ENCODE measurements around the gene JPH4.
"Not testable (repeated sequence)": the region's sequence is repeated elsewhere in the genome, so short reads cannot be mapped to it uniquely, and the experiment has no call there.

The JPH4 gene

DNA sequence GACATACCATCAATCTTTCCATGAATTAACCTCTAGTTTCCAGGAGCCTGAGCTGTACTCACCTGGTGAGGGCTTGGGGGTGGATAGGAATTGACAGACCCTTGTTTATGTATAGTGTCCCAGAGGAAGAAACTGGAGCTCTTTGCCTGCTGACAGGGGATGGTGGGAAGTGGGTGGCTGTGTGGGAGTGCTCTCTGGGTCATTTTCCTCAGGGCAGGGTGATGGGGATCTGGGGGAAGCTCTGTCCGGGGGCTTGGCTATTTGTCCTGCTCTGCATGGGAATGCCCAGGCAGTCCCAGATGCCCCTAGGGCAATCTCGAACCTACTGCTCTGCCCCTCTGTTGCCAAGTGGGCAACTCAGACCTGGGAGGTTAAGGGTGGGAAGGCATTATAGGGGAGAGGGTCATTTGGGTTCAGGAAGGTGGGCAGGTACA is 35.8 kb upstream of the JPH4 start:
- DNase-seq (ENCODE audit: insufficient read length, low spot score) (no peak), FAIRE-seq (no peak)
- TF ChIP-seq, protein P1, sequence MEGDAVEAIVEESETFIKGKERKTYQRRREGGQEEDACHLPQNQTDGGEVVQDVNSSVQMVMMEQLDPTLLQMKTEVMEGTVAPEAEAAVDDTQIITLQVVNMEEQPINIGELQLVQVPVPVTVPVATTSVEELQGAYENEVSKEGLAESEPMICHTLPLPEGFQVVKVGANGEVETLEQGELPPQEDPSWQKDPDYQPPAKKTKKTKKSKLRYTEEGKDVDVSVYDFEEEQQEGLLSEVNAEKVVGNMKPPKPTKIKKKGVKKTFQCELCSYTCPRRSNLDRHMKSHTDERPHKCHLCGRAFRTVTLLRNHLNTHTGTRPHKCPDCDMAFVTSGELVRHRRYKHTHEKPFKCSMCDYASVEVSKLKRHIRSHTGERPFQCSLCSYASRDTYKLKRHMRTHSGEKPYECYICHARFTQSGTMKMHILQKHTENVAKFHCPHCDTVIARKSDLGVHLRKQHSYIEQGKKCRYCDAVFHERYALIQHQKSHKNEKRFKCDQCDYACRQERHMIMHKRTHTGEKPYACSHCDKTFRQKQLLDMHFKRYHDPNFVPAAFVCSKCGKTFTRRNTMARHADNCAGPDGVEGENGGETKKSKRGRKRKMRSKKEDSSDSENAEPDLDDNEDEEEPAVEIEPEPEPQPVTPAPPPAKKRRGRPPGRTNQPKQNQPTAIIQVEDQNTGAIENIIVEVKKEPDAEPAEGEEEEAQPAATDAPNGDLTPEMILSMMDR (IDR thresholded peaks at IDR 0.05; ENCODE audit: insufficient read depth, missing control alignments) = no peak

DNA sequence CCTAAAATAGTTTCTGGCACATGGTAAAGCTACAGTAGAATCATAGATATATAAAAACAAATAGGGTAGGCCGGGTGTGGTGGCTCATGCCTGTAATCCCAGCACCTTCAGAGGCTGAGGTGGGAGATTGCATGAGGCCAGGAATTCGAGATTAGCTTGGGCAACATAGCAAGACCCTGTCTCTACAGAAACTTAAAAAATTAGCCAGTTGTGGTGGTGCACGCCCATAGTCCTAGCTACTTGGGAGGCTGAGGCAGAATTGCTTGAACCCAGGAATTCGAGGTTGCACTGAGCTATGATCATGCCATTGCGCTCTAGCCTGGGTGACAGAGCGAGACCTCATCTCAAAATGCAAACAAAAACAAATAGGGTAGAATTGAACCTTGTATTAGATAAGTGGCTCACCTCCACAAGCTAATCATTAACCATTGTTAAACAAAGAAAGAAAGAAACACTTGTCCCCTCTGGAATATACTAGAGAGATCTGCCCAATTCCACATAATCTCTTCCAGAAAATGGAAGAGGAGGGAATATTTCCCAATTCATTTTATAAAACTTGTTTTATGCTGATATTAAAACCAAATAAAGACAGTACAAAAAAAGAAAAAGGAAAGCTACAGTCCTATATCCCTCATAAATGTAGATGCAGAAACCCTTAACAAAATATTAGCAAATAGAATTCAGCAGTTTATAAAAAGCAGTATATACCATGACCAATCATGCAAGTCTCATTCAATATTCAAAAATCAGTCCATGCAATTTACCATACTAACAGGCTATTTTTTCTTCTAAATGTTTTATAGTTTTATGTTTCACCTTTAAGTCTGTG is 34.9 kb upstream of the JPH4 start:
- FAIRE-seq (no peak), DNase-seq (ENCODE audit: insufficient read length, low spot score) (no peak)
- TF ChIP-seq, protein P1 (IDR thresholded peaks at IDR 0.05; ENCODE audit: insufficient read depth, missing control alignments) = no peak

DNA sequence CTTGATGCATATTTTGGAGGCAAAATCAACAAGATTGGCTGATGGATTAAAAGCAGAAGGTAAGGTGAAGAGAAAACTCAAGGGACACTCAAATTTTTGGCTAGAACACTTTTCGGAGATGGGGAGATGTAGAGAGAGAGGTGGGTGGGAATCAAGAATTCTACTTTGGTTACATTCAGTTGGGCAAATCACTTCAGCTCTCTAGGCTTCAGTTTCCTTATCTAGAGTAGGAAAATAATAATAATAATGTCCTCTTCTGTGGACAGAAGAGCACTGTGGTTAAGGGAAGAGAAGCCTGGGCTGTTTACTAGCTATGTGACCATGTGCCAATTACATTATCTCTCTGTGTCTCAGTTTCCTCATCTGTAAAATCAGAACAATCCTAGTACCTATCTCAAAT is 34.2 kb upstream of the JPH4 start:
- DNase-seq (ENCODE audit: insufficient read length, low spot score) (no peak), FAIRE-seq (no peak)
- TF ChIP-seq, protein P1 (IDR thresholded peaks at IDR 0.05; ENCODE audit: insufficient read depth, missing control alignments) = no peak

DNA sequence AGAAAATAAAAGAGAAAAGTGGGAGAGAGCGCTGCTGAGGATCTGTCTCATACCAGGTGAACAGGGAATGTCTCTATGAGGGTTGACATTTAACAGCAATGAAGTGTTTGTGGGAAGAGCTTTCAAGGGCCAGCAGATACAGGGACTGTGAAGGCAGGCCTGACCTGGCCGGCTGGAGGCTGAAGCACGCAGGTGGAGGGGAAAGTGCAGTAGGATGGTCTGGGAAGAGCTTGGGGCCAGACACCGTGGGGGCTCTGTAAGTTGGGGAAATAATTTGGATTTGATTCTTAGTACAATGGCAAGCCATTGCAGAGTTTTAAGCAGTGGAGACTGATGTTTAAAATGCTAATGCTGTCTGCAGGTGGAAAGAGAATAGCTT is 33.8 kb upstream of the JPH4 start:
- DNase-seq (ENCODE audit: insufficient read length, low spot score) (no peak), FAIRE-seq (no peak)
- TF ChIP-seq, protein P1 (IDR thresholded peaks at IDR 0.05; ENCODE audit: insufficient read depth, missing control alignments) = no peak

DNA sequence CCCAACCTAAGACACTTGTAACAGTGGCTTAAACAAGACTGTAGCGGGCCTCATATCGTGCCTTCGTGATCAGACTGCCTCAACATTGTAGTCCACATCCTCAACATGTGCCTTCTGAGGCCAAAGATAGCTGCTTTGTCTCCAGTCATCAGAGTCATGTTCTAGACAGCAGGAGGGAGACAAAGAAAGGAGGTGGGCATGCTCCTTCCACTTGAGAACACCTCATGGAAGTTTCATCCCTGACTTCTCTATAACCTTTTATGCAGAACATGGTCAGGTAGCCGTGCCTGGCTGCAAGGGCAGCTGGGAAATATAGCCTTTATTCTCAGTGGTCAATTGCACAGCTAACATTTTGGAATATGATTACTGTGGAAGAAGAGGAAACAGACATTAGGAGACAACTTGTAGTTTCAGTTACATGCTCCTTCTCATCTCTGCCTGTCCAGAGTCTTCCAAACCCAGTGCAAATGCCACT is 32.3 kb upstream of the JPH4 start:
- FAIRE-seq (no peak), DNase-seq (ENCODE audit: insufficient read length, low spot score) (no peak)
- TF ChIP-seq, protein P1 (IDR thresholded peaks at IDR 0.05; ENCODE audit: insufficient read depth, missing control alignments) = no peak

DNA sequence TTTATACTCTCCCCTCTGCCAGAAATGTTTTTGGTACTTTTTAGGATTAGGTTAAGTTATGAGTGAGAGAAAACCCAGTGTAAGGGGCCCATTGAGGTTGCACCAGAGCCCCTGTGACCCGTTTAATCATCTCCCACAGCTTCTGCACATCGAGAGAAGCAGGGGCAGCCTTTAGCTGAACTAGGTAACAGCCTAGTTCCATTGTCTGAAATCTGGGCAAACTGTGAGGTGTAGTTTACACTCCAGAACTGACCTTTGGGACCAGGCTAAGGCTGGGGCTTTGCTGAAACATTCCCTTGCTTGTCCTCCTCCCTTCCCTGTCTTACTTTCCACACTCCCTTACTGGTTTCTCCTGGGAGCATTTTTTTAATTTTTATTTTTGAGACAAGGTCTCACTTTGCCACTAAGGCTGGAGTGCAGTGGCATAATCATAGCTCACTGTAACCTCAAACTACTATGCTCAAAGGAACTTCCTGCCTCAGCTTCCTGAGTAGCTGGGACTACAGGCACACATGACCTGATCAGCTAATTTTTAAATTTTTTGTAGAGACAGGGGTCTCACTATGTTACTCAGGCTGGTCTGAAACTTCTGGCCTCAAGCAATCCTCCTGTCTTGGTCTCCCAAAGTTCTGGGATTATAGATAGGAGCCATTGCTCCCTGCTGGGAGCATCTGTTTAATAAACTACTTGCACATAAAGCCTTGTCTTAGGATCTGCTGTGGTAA is 31.7 kb upstream of the JPH4 start:
- FAIRE-seq = no peak
- TF ChIP-seq, protein P1 (IDR thresholded peaks at IDR 0.05; ENCODE audit: insufficient read depth, missing control alignments) = no peak
- no peak for DNase-seq (ENCODE audit: insufficient read length, low spot score)

DNA sequence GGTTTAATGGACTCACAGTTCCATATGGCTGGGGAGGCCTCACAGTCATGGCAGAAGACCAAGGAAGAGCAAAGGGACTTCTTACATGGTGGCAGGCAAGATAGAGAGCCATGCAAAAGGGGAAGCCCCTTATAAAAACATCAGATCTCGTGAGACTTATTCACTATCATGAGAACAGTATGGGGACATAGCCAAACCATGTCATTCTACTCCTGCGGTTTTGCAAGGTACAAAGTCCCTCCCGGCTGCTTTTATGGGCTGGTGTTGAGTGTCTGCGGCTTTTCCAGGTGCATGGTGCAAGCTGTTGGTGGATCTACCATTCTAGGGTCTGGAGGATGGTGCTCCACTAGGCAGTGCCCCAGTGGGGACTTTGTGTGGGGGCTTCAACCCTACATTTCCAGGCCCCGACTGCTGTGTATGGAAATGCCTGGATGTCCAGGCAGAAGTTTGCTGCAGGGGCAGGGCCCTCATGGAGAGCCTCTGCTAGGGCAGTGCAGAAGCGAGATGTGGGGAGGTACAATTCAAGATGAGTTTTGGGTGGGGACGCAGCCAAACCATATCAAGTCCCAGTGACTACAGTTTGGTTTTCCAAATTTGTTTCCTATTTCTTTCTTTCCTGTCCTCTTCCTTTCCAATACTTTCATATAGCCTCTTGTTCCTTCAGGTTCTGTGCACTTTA is 31.0 kb upstream of the JPH4 start:
- not testable (repeated sequence) for FAIRE-seq; DNase-seq (ENCODE audit: insufficient read length, low spot score)
